Common myeloid progenitor, CD34-positive (primary cell): ENCODE data around the gene S100A10.

Source experiments
- CTCF ChIA-PET: fragments of 350-600 bp; sonication (Branson Sonifier 250); formaldehyde crosslinking; loops from one replicate; lab custom pipeline; 2021; ENCODE audit warnings: antibody characterized with exemption; lab: Charles Lee
- POLR2A ChIA-PET: fragments of 350-600 bp; sonication (Branson Sonifier 250); formaldehyde crosslinking; loops from one replicate; lab custom pipeline; 2021; ENCODE audit warnings: antibody characterized with exemption; lab: Charles Lee
- DNase-seq, 3 donors: peaks; one replicate each; pipeline versions ENCODE4 v3.0.0 to v3.0.0-alpha.2; 2013
- H3K27ac ChIP-seq, 2 experiments: 1 replicate in 1 of 2; 2 replicates in 1 of 2; pipeline ENCODE4 v1.7.0; 2013; ENCODE audit warnings: inconsistent platforms in 2 of 2, low read length in 2 of 2, mild to moderate bottlenecking in 2 of 2, low read depth in 1 of 2, moderate library complexity in 1 of 2; ENCODE audit not compliant: severe bottlenecking in 2 of 2, insufficient read depth in 1 of 2, poor library complexity in 1 of 2
- H3K27me3 ChIP-seq, 5 experiments: replicated peaks in 2 of 5; 1 replicate in 3 of 5; 2 replicates in 2 of 5; pipeline versions ENCODE4 v1.6.1 to v1.7.0; 2013; ENCODE audit warnings: low read length in 4 of 5, mild to moderate bottlenecking in 2 of 5, moderate library complexity in 2 of 5, inconsistent platforms in 1 of 5; ENCODE audit not compliant: insufficient read depth in 5 of 5, control insufficient read depth in 4 of 5
- H3K36me3 ChIP-seq, 4 experiments: 1 replicate in 2 of 4; 2 replicates in 2 of 4; pipeline versions ENCODE4 v1.6.1 to v1.7.0; 2013; ENCODE audit warnings: low read length in 3 of 4, control low read depth in 1 of 4, mild to moderate bottlenecking in 1 of 4; ENCODE audit not compliant: control insufficient read depth in 4 of 4, insufficient read depth in 4 of 4
- H3K4me1 ChIP-seq, 4 experiments: 1 replicate in 3 of 4; 2 replicates in 1 of 4; pipeline versions ENCODE4 v1.6.1 to v1.7.1; 2013; ENCODE audit warnings: low read length in 3 of 4, mild to moderate bottlenecking in 3 of 4, control low read depth in 1 of 4, inconsistent platforms in 1 of 4, moderate library complexity in 1 of 4; ENCODE audit not compliant: control insufficient read depth in 4 of 4, insufficient read depth in 4 of 4; ENCODE audit errors: control extremely low read depth in 1 of 4
- H3K4me3 ChIP-seq, 7 experiments: 1 replicate in 4 of 7; 2 replicates in 3 of 7; pipeline versions ENCODE4 v1.5.1 to v1.7.0; 2013; ENCODE audit warnings: mild to moderate bottlenecking in 7 of 7, low read length in 6 of 7, moderate library complexity in 6 of 7, inconsistent platforms in 2 of 7, low read depth in 2 of 7, control low read depth in 1 of 7; ENCODE audit not compliant: insufficient read depth in 4 of 7, control insufficient read depth in 1 of 7; ENCODE audit errors: extremely low read depth in 1 of 7
- H3K9me3 ChIP-seq, 5 experiments: 1 replicate in 4 of 5; 2 replicates in 1 of 5; pipeline versions ENCODE4 v1.6.1 to v1.7.1; 2013; ENCODE audit warnings: low read length in 4 of 5, mild to moderate bottlenecking in 2 of 5, inconsistent platforms in 1 of 5, low read depth in 1 of 5, moderate library complexity in 1 of 5; ENCODE audit not compliant: control insufficient read depth in 4 of 5, insufficient read depth in 2 of 5; ENCODE audit errors: control extremely low read depth in 1 of 5
- WGBS: methylation state at CpG from one replicate; pipeline ENCODE4 v1.1.5; 2013; ENCODE audit not compliant: insufficient coverage; 5-methylcytosine and 5-hydroxymethylcytosine counted together

S100A10 gene

DNA sequence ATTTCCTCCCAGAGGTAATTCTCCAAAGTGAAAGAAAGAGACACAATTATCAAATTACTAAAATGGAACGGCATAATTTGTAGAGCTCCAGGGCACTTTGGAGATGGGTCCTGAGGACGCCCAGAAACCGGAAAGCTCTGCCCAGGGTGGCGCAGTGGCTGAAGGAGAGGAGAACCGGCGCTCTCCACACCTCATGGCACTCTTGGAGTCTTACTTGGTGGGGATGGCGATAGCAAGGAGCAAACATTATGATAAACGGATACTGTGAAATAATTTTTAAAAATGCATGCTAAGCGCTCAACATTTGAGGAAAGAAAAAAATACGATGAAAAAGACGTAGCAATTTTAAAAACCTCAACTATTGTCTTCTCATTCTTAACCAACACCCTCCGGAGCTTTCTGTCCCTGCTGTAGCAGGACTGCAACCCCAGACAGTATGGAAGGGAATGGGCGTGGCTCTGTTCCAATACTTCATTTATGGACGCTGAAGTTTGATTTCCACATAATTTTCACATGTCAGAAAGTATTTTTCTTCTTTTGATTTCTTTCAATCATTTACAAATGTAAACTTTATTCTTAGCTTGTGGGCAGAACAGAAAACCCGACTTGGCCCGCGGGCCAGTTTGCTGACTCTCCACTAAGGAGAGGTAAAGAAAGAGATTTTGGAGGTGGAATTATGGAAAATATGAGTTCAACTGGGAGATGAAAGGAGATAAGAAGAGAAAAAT lies 42.0 kb upstream of the S100A10 start:
- ChIA-PET POLR2A (interaction anchor here (1.7 to 1.8 kb wide), 2 partner anchors 12 kb away, joined by 4 to 21 read pairs; no protein-coding TSS in a partner anchor), CTCF (interaction anchor here (0.7 to 5.3 kb wide), 5 partner anchors 12 to 49 kb away, joined by 3 to 57 read pairs (median 5); no protein-coding TSS in a partner anchor)
- peaks cover 2 to 27% (median 13%) of the 10 kb centered on the region in 4 experiments for H3K36me3 ChIP-seq
- peaks cover 29 to 52% (median 42%) of the 10 kb centered on the region in 4 experiments for H3K4me1 ChIP-seq
- 58% methylated on average over 9 of the region's 17 CpGs for WGBS
- H3K9me3 ChIP-seq, result no peaks in the 10 kb centered on the region
- DNase-seq, result peak in 1 of 3 donors; percentile 32
- no peaks in the 10 kb centered on the region for H3K27me3 ChIP-seq
- H3K4me3 ChIP-seq, result peak overlapping the region in 6 of 7 experiments; percentile 76 to 92 (median 83)
- peak overlapping the region; percentile 14 to 80 for H3K27ac ChIP-seq

DNA sequence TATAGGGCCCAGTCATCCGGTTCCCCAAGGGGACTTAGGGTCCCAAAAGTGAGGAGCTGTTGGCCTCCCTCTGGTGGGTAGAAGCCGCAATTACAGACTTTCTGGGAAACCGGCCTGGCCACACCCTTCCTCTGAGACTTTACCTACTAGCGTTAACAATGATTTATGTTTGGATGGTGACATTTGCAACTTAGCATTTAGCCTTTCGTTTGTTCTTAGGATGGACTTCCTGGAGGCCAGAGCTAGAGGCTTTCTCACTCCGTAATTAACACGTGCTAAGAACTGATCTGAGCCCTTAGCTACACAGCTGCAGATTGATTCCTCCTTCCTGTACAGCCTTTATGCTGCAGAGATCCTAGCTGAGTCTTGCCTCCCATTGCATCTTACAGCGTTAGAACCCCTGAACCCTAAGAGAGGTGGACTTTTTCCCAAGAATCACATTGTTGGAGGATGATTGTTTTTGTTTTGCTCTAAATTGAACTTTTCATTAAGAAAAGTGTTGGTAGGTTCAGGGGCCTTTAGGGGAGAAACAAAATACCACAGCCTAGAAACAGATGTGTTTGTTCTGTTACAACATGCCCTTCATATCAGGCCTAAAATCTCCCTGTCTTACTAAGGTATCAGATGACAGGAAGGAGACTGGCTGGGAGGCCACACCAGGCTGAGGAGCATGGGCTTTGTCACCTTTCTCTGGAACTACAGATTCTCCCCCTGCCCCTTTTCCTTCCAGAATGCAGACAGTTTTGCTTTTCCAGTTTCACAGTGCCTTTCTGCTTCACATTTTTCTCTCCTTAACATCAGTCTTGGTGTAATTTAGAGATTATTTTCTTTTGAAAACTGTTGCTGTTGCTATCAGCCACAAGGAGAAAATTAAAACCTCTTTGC lies 41.2 kb upstream of the S100A10 start:
- DNase-seq, result peak; percentile 65 to 82 (median 71)
- CTCF ChIA-PET, result interaction anchor here (0.7 to 5.3 kb wide), 12 partner anchors 11 to 263 kb away, joined by 3 to 57 read pairs (median 4); no protein-coding TSS in a partner anchor
- H3K4me1 ChIP-seq, result peaks cover 29 to 52% (median 42%) of the 10 kb centered on the region in 4 experiments
- H3K36me3 ChIP-seq, result peaks cover 2 to 27% (median 13%) of the 10 kb centered on the region in 4 experiments
- H3K27me3 ChIP-seq, result no peaks in the 10 kb centered on the region
- H3K27ac ChIP-seq, result peak overlapping the region; percentile 14 to 80
- no peaks in the 10 kb centered on the region for H3K9me3 ChIP-seq
- POLR2A ChIA-PET, result interaction anchor here (1.7 kb wide), 1 partner anchor 13 kb away, joined by 4 read pairs; no protein-coding TSS in a partner anchor
- 6% methylated on average over 5 of the region's 8 CpGs for WGBS
- peak overlapping the region in 6 of 7 experiments; percentile 76 to 92 (median 83) for H3K4me3 ChIP-seq

DNA sequence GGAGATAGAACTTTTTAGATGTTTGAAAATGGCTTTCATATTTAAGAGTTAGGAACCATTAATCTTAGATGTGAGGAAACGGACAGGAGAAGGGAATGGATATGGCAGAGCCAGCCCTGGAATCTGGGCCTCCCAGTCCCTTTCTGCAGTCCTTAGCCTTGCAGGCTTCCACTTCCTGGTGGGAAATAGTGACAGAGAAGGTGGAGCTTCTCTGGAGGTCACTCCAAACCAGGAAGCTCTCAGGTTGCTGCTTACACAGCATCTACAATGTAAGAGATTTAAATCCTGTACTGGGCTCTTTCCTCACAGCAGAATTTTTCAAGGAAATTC lies 40.6 kb upstream of the S100A10 start:
- H3K9me3 ChIP-seq, result no peaks in the 10 kb centered on the region
- peaks cover 29 to 56% (median 42%) of the 10 kb centered on the region in 4 experiments for H3K4me1 ChIP-seq
- 90% methylated on average over 1 of the region's 1 CpG for WGBS
- no peak for DNase-seq
- H3K4me3 ChIP-seq, result peak overlapping the region in 3 of 7 experiments; percentile 30 to 87 (median 86)
- CTCF ChIA-PET, result interaction anchor here (0.8 to 5.3 kb wide), 11 partner anchors 13 to 263 kb away, joined by 3 to 57 read pairs (median 4); no protein-coding TSS in a partner anchor
- H3K27ac ChIP-seq, result peak overlapping the region in 1 of 2 experiments; percentile 80
- peaks cover 2 to 27% (median 13%) of the 10 kb centered on the region in 4 experiments for H3K36me3 ChIP-seq
- H3K27me3 ChIP-seq, result no peaks in the 10 kb centered on the region
- POLR2A ChIA-PET, result interaction anchor here (0.5 to 1.7 kb wide), 2 partner anchors 14 to 75 kb away, joined by 4 read pairs; no protein-coding TSS in a partner anchor

DNA sequence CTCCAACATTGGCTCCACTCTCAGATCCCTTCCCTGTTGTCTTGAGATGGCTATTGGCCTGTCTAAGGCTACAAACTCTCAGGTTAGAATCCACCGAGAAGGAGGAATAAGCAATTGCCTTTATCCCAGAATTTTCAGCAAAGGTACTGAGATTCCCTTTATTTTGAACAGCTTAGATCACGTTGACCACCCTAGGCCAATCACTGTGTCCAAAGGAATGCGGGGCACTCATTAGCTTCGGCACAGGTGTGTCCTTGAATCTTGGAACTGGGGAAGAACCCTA lies 36.2 kb upstream of the S100A10 start:
- ChIA-PET POLR2A (no interaction called here), CTCF (interaction anchor here (1.2 to 3.7 kb wide), 2 partner anchors 14 to 29 kb away, joined by 3 to 13 read pairs; no protein-coding TSS in a partner anchor)
- no peaks in the 10 kb centered on the region for H3K9me3 ChIP-seq
- H3K36me3 ChIP-seq, result peaks cover 2 to 27% (median 13%) of the 10 kb centered on the region in 4 experiments
- peaks cover 10 to 22% (median 15%) of the 10 kb centered on the region in 4 experiments for H3K4me1 ChIP-seq
- no peak overlapping the region for H3K27ac ChIP-seq
- no peaks in the 10 kb centered on the region for H3K27me3 ChIP-seq
- no peak overlapping the region for H3K4me3 ChIP-seq
- no peak for DNase-seq
- 100% methylated on average over 4 of the region's 4 CpGs for WGBS

DNA sequence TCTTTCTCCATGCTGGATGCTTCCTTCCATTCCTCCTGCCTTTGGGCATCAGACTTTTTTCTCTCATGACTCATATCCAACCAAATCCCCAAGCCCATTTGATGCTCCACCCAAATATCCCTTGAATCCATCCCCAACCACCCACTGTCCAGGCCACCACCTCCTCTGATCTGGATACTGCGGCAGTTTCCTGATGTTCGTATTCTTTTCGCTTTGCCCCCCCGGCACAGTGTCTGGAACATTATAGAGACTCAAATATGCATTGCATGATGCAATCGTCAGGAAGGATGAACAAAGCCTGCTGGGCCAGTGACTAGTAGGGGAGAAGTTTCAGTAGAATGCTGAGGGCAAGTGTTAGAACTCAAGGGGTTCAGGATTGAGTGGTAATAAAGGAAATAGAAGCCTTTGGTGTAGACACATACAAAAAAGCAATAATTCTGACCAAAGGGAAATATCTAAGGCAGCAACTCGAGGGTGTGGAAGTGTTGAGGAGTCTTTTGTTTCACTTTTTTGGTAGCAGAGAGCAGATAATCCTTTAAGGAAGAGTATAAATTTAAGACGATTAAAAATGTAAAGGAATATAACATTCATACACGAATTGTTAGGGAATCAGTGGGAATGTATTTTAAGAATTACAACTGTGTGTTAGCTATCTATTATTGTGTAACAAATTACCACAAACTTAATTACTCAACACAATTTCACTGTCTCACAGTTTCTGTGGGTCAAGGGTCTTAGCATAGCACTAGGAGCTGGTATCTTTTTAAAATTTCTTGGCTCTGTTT lies 35.7 kb upstream of the S100A10 start:
- no peak for DNase-seq
- peaks cover 6 to 17% (median 9%) of the 10 kb centered on the region in 4 experiments for H3K4me1 ChIP-seq
- H3K9me3 ChIP-seq, result no peaks in the 10 kb centered on the region
- no peaks in the 10 kb centered on the region for H3K27me3 ChIP-seq
- H3K4me3 ChIP-seq, result no peak overlapping the region
- WGBS, result 98% methylated on average over 5 of the region's 8 CpGs
- H3K36me3 ChIP-seq, result peaks cover 2 to 27% (median 13%) of the 10 kb centered on the region in 4 experiments
- H3K27ac ChIP-seq, result no peak overlapping the region
- CTCF ChIA-PET, result interaction anchor here (1.2 to 3.7 kb wide), 2 partner anchors 13 to 28 kb away, joined by 3 to 13 read pairs; no protein-coding TSS in a partner anchor
- POLR2A ChIA-PET, result no interaction called here

DNA sequence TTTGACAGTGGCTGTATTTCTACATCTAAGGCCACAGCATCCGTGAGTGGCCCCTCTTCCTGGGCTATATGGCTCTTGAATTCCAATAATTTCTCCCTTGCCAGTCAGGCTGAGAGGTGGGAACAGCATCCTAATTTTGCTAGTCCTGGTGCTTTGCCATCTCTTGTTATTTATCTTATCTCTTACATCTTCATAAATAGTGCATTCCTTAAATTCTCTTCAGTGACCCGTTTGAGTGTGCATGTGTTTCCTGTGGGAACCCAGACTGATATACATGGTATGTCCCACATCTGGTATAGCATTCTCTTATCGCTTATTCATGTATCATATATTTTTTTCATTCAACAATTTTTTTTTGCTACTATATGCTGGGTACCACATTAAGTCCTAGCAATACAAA lies 33.2 kb upstream of the S100A10 start:
- CTCF ChIA-PET, result no interaction called here
- 50% methylated on average over 2 of the region's 3 CpGs for WGBS
- DNase-seq, result no peak

More for the DNA sequence above, 33.2 kb upstream of the S100A10 start:
- POLR2A ChIA-PET, result no interaction called here
- H3K27me3 ChIP-seq, result no peaks in the 10 kb centered on the region
- H3K9me3 ChIP-seq, result no peaks in the 10 kb centered on the region
- no peak overlapping the region for H3K27ac ChIP-seq
- peaks cover 0 to 5% (median 0%) of the 10 kb centered on the region in 4 experiments for H3K4me1 ChIP-seq
- peaks cover 0 to 6% (median 3%) of the 10 kb centered on the region in 4 experiments for H3K36me3 ChIP-seq
- H3K4me3 ChIP-seq, result no peak overlapping the region
